ENCODE measurements around the gene SLC6A18.

The SLC6A18 gene

GRCh38 chr5:1294206-1294834, 69.1 kb downstream of the SLC6A18 start:
- Mint-ChIP-seq H3K27me3 (no peaks in the 10 kb centered on the region), H3K27ac (ENCODE audit: low read depth) (no peak overlapping the region), H3K36me3 (ENCODE audit: insufficient read depth) (peaks cover 2% of the 10 kb centered on the region), H3K9me3 (no peaks in the 10 kb centered on the region), H3K4me1 (no peaks in the 10 kb centered on the region), H3K4me3 (no peak overlapping the region)
- no peak for ATAC-seq (replicated peaks; ENCODE audit: extremely low read depth, poor library complexity, severe bottlenecking)
- no peak for DNase-seq (ENCODE audit: low spot score in 2 of 2)

- no peak for DNase-seq (ENCODE audit: low spot score in 2 of 2)
- H3K27me3 Mint-ChIP-seq = no peaks in the 10 kb centered on the region
- H3K4me1 Mint-ChIP-seq = no peaks in the 10 kb centered on the region
- H3K9me3 Mint-ChIP-seq = no peaks in the 10 kb centered on the region
- H3K4me3 Mint-ChIP-seq = peak within 1 kb of the TSS; percentile 53
- H3K27ac Mint-ChIP-seq (ENCODE audit: low read depth) = no peak within 1 kb of the TSS
- peak; percentile 14 for ATAC-seq (replicated peaks; ENCODE audit: extremely low read depth, poor library complexity, severe bottlenecking)
- H3K36me3 Mint-ChIP-seq (ENCODE audit: insufficient read depth) = peaks cover 2% of the 10 kb centered on the region
These were observed 69.9 kb downstream of the SLC6A18 start, which contains the start of gene TERT for GRCh38 chr5:1294835-1295649. TSS of gene TERT (minus strand) at chr5:1295068. CDS start at chr5:1294989, 79 bp downstream.

GRCh38 chr5:1295650-1296037, 70.5 kb downstream of the SLC6A18 start:
- no peaks in the 10 kb centered on the region for H3K9me3 Mint-ChIP-seq
- H3K27ac Mint-ChIP-seq (ENCODE audit: low read depth) = no peak overlapping the region
- H3K27me3 Mint-ChIP-seq = no peaks in the 10 kb centered on the region
- no peak for DNase-seq (ENCODE audit: low spot score in 2 of 2)
- peaks cover 2% of the 10 kb centered on the region for H3K36me3 Mint-ChIP-seq (ENCODE audit: insufficient read depth)
- no peaks in the 10 kb centered on the region for H3K4me1 Mint-ChIP-seq
- no peak for ATAC-seq (replicated peaks; ENCODE audit: extremely low read depth, poor library complexity, severe bottlenecking)
- peak overlapping the region; percentile 34 for H3K4me3 Mint-ChIP-seq
